HCT116 (cell line): Measurements from ENCODE around the gene EMILIN1. TPM values are rescaled to one million over a fixed set of nuclear protein-coding genes. Genes with fewer than 3 reads are reported as not detected.

Source experiments
- ATAC-seq: fragments of 200-7000 bp; cut with Tn5 transposase; 2 replicates; pipeline ENCODE4 v1.9.1; 2020; ENCODE audit warnings: mild to moderate bottlenecking, moderate library complexity
- BruUV-seq: library from RNA; stranded (reverse); fragments of 400-500 nt; replicated peaks from 2 replicates; lab custom pipeline; 2021; lab: Mats Ljungman, UMichigan
- CTCF ChIA-PET: fragments of 300-600 bp; sonication (Branson Sonifier 250); formaldehyde crosslinking; loops from one replicate; lab custom pipeline; 2021; ENCODE audit warnings: antibody characterized with exemption; lab: Charles Lee
- POLR2A ChIA-PET: fragments of 300-600, 350-600 bp; sonication (Branson Sonifier 250); formaldehyde crosslinking; loops from one replicate; lab custom pipeline; 2021; ENCODE audit warnings: antibody characterized with exemption; lab: Charles Lee
- RAD21 ChIA-PET, 2 experiments: fragments of 300-600 bp; sonication (Branson Sonifier 250); formaldehyde crosslinking; loops; one replicate each; lab custom pipeline; 2023; ENCODE audit warnings: low total read pairs in 2 of 2; ENCODE audit not compliant: uncharacterized antibody in 2 of 2, unreplicated experiment in 2 of 2, low non-redundant PET in 1 of 2; lab: Charles Lee
- DNase-seq: peaks from one replicate; pipeline ENCODE4 v3.0.0-alpha.2; 2010; ENCODE audit warnings: low read depth, low spot score
- H2AFZ ChIP-seq: fragments of 200-600 bp; shearing (Covaris generic), sonication (generic); 2 replicates; pipeline ENCODE4 v1.6.1; 2017; ENCODE audit warnings: low read depth, mixed run types, mixed read lengths, antibody characterized with exemption, low read length; ENCODE audit not compliant: poor library complexity, severe bottlenecking
- H3K27ac ChIP-seq: 2 replicates; pipeline ENCODE4 v1.5.1; 2012; ENCODE audit warnings: low read depth, low read length
- H3K27me3 ChIP-seq: fragments of 200-600 bp; sonication (generic); 2 replicates; pipeline ENCODE4 v1.6.1; 2016; ENCODE audit warnings: mixed run types, low read length, mixed read lengths; ENCODE audit not compliant: insufficient read depth
- H3K36me3 ChIP-seq, 2 experiments: fragments of 200-500 bp in 1 of 2; fragments of 200-600 bp in 1 of 2; sonication (Bioruptor generic) in 1 of 2; sonication (generic) in 1 of 2; 2 replicates each; pipeline versions ENCODE4 v1.5.1 to v1.6.1; 2014 to 2016; ENCODE audit warnings: low read length in 2 of 2, inconsistent platforms in 1 of 2, mixed read lengths in 1 of 2, mixed run types in 1 of 2; ENCODE audit not compliant: insufficient read depth in 2 of 2, control insufficient read depth in 1 of 2
- H3K4me1 ChIP-seq, 2 experiments: fragments of 200-600 bp in 1 of 2; sonication (generic) in 1 of 2; 2 replicates each; pipeline versions ENCODE4 v1.5.1 to v1.6.1; 2012 to 2017; ENCODE audit warnings: low read length in 2 of 2, inconsistent platforms in 1 of 2, mild to moderate bottlenecking in 1 of 2, mixed read lengths in 1 of 2, mixed run types in 1 of 2, moderate library complexity in 1 of 2; ENCODE audit not compliant: insufficient read depth in 2 of 2, control insufficient read depth in 1 of 2
- H3K4me2 ChIP-seq: fragments of 200-600 bp; sonication (generic); 2 replicates; pipeline ENCODE4 v1.6.1; 2017; ENCODE audit warnings: mixed run types, low read length, mixed read lengths
- H3K4me3 ChIP-seq, 2 experiments: fragments of 200-600 bp in 1 of 2; sonication (generic) in 1 of 2; replicated peaks in 1 of 2; 2 replicates each; pipeline ENCODE4 v1.5.1; 2011 to 2016; ENCODE audit warnings: low read length in 2 of 2, control low read depth in 1 of 2, low read depth in 1 of 2, mild to moderate bottlenecking in 1 of 2, mixed read lengths in 1 of 2, mixed run types in 1 of 2
- H3K79me2 ChIP-seq: fragments of 200-600 bp; sonication (generic); 2 replicates; pipeline ENCODE4 v1.6.1; 2017; ENCODE audit warnings: mild to moderate bottlenecking, mixed run types, low read length, moderate library complexity, mixed read lengths; ENCODE audit not compliant: insufficient read depth
- H3K9ac ChIP-seq: fragments of 200-600 bp; sonication (generic); 2 replicates; pipeline ENCODE4 v1.6.1; 2016; ENCODE audit warnings: low read length, mixed read lengths
- H3K9me2 ChIP-seq: fragments of 200-600 bp; sonication (generic), shearing (Covaris generic); 2 replicates; pipeline ENCODE4 v1.6.1; 2017; ENCODE audit warnings: mixed run types, mild to moderate bottlenecking, moderate library complexity; ENCODE audit not compliant: insufficient read depth
- H3K9me3 ChIP-seq, 2 experiments: fragments of 200-500 bp in 1 of 2; fragments of 200-600 bp in 1 of 2; sonication (Bioruptor generic) in 1 of 2; sonication (generic) in 1 of 2; 2 replicates each; pipeline ENCODE4 v1.6.1; 2014 to 2017; ENCODE audit warnings: low read length in 2 of 2, mixed read lengths in 2 of 2, inconsistent platforms in 1 of 2, low read depth in 1 of 2, mild to moderate bottlenecking in 1 of 2, mixed run types in 1 of 2, moderate library complexity in 1 of 2; ENCODE audit not compliant: control insufficient read depth in 1 of 2, insufficient read depth in 1 of 2
- H4K20me1 ChIP-seq: fragments of 200-600 bp; sonication (generic), shearing (Covaris generic); 2 replicates; pipeline ENCODE4 v1.6.1; 2017; ENCODE audit warnings: mixed run types, mild to moderate bottlenecking, moderate library complexity; ENCODE audit not compliant: insufficient read depth
- CBX3 ChIP-seq: IDR thresholded peaks from 2 replicates; pipeline ENCODE4 v1.6.1; 2012; ENCODE audit warnings: low read depth
- CEBPB ChIP-seq: IDR thresholded peaks from 2 replicates; pipeline ENCODE4 v1.6.1; 2012; ENCODE audit warnings: low read depth
- EGR1 ChIP-seq: IDR thresholded peaks from 2 replicates; pipeline ENCODE4 v1.6.1; 2012; ENCODE audit warnings: low read depth
- EZH2phosphoT487 ChIP-seq: fragments of 200-600 bp; IDR thresholded peaks from 2 replicates; pipeline ENCODE4 v1.6.1; 2018; ENCODE audit warnings: antibody characterized with exemption, borderline replicate concordance
- JUND ChIP-seq: IDR thresholded peaks from 2 replicates; pipeline ENCODE4 v1.6.1; 2012
- POLR2A ChIP-seq: IDR thresholded peaks from 2 replicates; pipeline ENCODE4 v1.7.0; 2011; ENCODE audit warnings: borderline replicate concordance; ENCODE audit not compliant: insufficient read depth, insufficient read length; ENCODE audit errors: extremely low read depth
- SP1 ChIP-seq: IDR thresholded peaks from 2 replicates; pipeline ENCODE4 v1.6.1; 2012; ENCODE audit warnings: low read depth
- TCF7L2 ChIP-seq: IDR thresholded peaks from 2 replicates; pipeline ENCODE4 v1.7.0; 2011; ENCODE audit warnings: borderline replicate concordance, inconsistent platforms; ENCODE audit not compliant: insufficient read depth, insufficient read length; ENCODE audit errors: extremely low read depth
- YY1 ChIP-seq: IDR thresholded peaks from 2 replicates; pipeline ENCODE4 v1.6.1; 2011; ENCODE audit warnings: low read length, low read depth, moderate library complexity, mild to moderate bottlenecking; ENCODE audit not compliant: insufficient replicate concordance; ENCODE audit errors: extremely low read depth
- intact Hi-C: fragments of 100-400 bp; cut with micrococcal nuclease; formaldehyde crosslinking; loops from 2 replicates; pipeline ENCODE4 v1.10.0; 2022
- total RNA-seq: library from RNA; stranded (reverse); gene quantifications from one replicate; pipeline ENCODE4 v1.2.1, GENCODE V29; 2021; ENCODE audit not compliant: unreplicated experiment

EMILIN1 gene
- total RNA-seq, 1 experiment from 2014 or later: 0.59 TPM

DNA sequence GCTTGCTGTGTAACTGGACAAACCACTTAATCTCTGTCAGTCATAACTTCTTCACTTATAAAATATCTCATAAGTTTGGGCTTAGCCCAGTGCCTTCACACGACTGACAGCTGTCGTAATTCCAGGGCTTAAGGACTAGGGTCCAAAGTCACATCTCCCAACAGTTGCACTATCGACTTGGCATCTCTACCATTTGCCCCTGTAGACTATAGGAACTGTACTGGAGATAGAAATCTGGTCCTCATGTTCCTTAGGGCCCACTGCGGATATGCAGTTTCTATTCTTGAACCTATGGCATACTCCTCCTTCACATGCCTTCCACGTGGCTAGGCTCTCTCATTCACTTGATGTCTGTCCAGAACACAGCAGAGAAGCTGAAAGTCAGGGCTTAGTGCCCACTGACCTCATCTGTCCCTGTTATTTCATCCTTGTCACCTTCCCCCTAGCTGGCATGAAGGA, 47.9 kb downstream of the EMILIN1 start:
- no peaks in the 10 kb centered on the region for H4K20me1 ChIP-seq
- no peak for ATAC-seq
- no TSS peak for BruUV-seq

GRCh38 chr2:27127883-27128667, 49.7 kb downstream of the EMILIN1 start:
- ChIA-PET POLR2A (no interaction called here), CTCF (no interaction called here), RAD21 (interaction anchor here in 1 of 2 experiments (0.6 kb wide), 1 partner anchor 120 kb away, joined by 3 read pairs; no protein-coding TSS in a partner anchor)
- intact Hi-C loops: no loop called here
- no peak overlapping the region for H3K27ac ChIP-seq
- H3K9me3 ChIP-seq: no peaks in the 10 kb centered on the region
- DNase-seq: no peak
- H3K4me2 ChIP-seq: no peak overlapping the region
- H3K79me2 ChIP-seq: peaks cover 7% of the 10 kb centered on the region
- no peaks in the 10 kb centered on the region for H3K27me3 ChIP-seq
- TF ChIP-seq POLR2A (no peak), EZH2phosphoT487 (no peak), JUND (no peak), YY1 (no peak), SP1 (no peak), CEBPB (no peak), EGR1 (no peak)
- no peak overlapping the region for H3K4me3 ChIP-seq
- BruUV-seq: no TSS peak
- no peaks in the 10 kb centered on the region for H4K20me1 ChIP-seq
- no peaks in the 10 kb centered on the region for H3K9me2 ChIP-seq
- H3K9ac ChIP-seq: no peak overlapping the region
- ATAC-seq: peak; percentile 19; the same call in 1 of the 2 replicates
- peaks cover 14 to 19% of the 10 kb centered on the region in 2 experiments; a peak in 3 of 4 replicates for H3K36me3 ChIP-seq
- H3K4me1 ChIP-seq: peaks cover 0 to 5% of the 10 kb centered on the region in 2 experiments; a peak in 3 of 4 replicates
- no peak overlapping the region for H2AFZ ChIP-seq

More for the DNA sequence above, 47.9 kb downstream of the EMILIN1 start:
- Histone ChIP-seq H3K27me3 (no peaks in the 10 kb centered on the region), H3K27ac (no peak overlapping the region), H3K9me2 (no peaks in the 10 kb centered on the region), H2AFZ (no peak overlapping the region), H3K4me2 (no peak overlapping the region), H3K36me3 (peaks cover 1 to 5% of the 10 kb centered on the region in 2 experiments; a peak in 1 of 4 replicates), H3K9me3 (no peaks in the 10 kb centered on the region), H3K9ac (no peak overlapping the region), H3K4me1 (no peaks in the 10 kb centered on the region), H3K79me2 (no peaks in the 10 kb centered on the region), H3K4me3 (no peak overlapping the region)
- intact Hi-C loops: no loop called here
- POLR2A ChIA-PET: no interaction called here
- CTCF ChIA-PET: no interaction called here
- RAD21 ChIA-PET: no interaction called here
- DNase-seq: no peak
- TF ChIP-seq SP1 (no peak), EZH2phosphoT487 (no peak), TCF7L2 (no peak), CBX3 (no peak)
